COLO668 (cell line): ENCODE data around the gene FAM120A.

Source experiments
- DNase-seq: peaks from one replicate; lab custom pipeline; 2025; ENCODE audit not compliant: unreplicated experiment; lab: John Stamatoyannopoulos, UW

The FAM120A gene

GRCh38 chr9:93591301-93592007, 140.0 kb downstream of the FAM120A start:
- DNase-seq: peak; percentile 40

- no peak for DNase-seq
Measured at GRCh38 chr9:93592008-93592642, 140.6 kb downstream of the FAM120A start.

GRCh38 chr9:93592643-93593021, 141.1 kb downstream of the FAM120A start:
- DNase-seq: peak; percentile 32

- no peak for DNase-seq
Measured at GRCh38 chr9:93593144-93593658, 141.7 kb downstream of the FAM120A start.

- DNase-seq: no peak
Measured at GRCh38 chr9:93594041-93594756, 142.7 kb downstream of the FAM120A start.

GRCh38 chr9:93595461-93595860, 144.0 kb downstream of the FAM120A start:
- DNase-seq: no peak

- no peak for DNase-seq
Measured at GRCh38 chr9:93595861-93596365, 144.4 kb downstream of the FAM120A start.

GRCh38 chr9:93596399-93596798, 144.9 kb downstream of the FAM120A start:
- no peak for DNase-seq

GRCh38 chr9:93597142-93597706, 145.7 kb downstream of the FAM120A start:
- DNase-seq: no peak

- no peak for DNase-seq
Measured at GRCh38 chr9:93597871-93598646, 146.6 kb downstream of the FAM120A start.

GRCh38 chr9:93598647-93599241, 147.3 kb downstream of the FAM120A start:
- no peak for DNase-seq

- DNase-seq: peak; percentile 72
Measured at GRCh38 chr9:93599571-93600403, 148.3 kb downstream of the FAM120A start.

GRCh38 chr9:93600504-93600903, 149.0 kb downstream of the FAM120A start:
- peak; percentile 94 for DNase-seq

GRCh38 chr9:93601063-93601462, 149.6 kb downstream of the FAM120A start:
- no peak for DNase-seq

- no peak for DNase-seq
Measured at GRCh38 chr9:93601666-93602065, 150.2 kb downstream of the FAM120A start.

- no peak for DNase-seq
Measured at GRCh38 chr9:93603011-93603410, 151.5 kb downstream of the FAM120A start.

- no peak for DNase-seq
Measured at GRCh38 chr9:93603906-93604326, 152.4 kb downstream of the FAM120A start.

- no peak for DNase-seq
Measured at GRCh38 chr9:93606187-93606586, 154.7 kb downstream of the FAM120A start.

GRCh38 chr9:93610206-93610605, 158.7 kb downstream of the FAM120A start:
- DNase-seq: no peak
